VCaP (cell line): ENCODE results near the gene OR51B5.
"Not testable (repeated sequence)": the region's sequence is repeated elsewhere in the genome, so short reads cannot be mapped to it uniquely, and the experiment has no call there.

Source experiments
- H3K27ac ChIP-seq: fragments of 450-650 bp; 2 replicates; pipeline ENCODE4 v1.5.1; 2017
- CTCF ChIP-seq: fragments of 450-650 bp; conservative IDR thresholded peaks from 2 replicates; pipeline ENCODE4 v1.5.1; 2017; ENCODE audit warnings: mild to moderate bottlenecking, moderate library complexity

OR51B5 gene

DNA sequence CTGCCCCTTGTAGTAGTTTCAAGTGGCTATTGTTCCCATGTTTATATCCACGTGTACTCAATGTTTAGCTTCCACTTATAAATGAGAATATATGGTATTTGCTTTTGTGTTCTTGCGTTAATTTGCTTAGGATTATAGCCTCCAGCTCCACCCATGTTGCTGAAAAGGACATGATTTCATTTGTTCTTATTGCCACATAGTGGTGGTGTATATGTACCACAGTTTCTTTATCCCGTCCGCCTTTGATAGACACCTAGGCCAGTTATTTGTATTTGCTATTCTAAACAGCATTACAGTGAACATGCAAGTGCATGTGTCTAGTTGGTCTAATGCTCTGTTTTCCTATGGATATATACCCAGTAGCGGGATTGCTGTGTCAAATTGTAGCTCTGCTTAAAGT is 26.0 kb downstream of the OR51B5 start:
- no peak overlapping the region for H3K27ac ChIP-seq

GRCh38 chr11:5313326-5314023 is 29.8 kb downstream of the OR51B5 start:
- H3K27ac ChIP-seq: not testable (repeated sequence)

More for the DNA sequence above, 26.0 kb downstream of the OR51B5 start:
- no peak for TF ChIP-seq CTCF

- H3K27ac ChIP-seq: no peak overlapping the region
Measured at GRCh38 chr11:5310423-5310822, 32.9 kb downstream of the OR51B5 start.

GRCh38 chr11:5307256-5308019 is 35.9 kb downstream of the OR51B5 start:
- TF ChIP-seq CTCF: no peak

More at GRCh38 chr11:5310423-5310822, 32.9 kb downstream of the OR51B5 start:
- TF ChIP-seq CTCF: no peak

DNA sequence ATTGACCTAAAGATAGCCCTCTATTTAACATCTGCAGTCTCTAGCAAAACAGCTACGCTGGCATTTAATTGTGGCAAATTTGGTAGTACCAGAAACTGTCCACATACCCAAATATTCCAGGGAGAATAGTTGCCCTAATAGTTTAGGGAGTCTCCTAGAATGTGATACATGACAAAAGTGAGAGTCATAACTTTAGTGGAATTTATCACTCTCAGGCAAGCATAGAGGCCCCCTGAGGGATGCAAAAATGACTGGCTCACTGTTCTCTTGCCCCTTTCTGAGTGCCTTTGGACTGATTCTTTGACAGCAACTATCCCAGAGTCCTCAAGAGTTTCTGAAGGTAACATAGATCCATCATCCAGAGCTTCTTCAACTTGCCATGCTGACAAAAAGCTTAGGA is 39.3 kb downstream of the OR51B5 start:
- TF ChIP-seq CTCF: no peak
- H3K27ac ChIP-seq: no peak overlapping the region

More at GRCh38 chr11:5307256-5308019, 35.9 kb downstream of the OR51B5 start:
- H3K27ac ChIP-seq: no peak overlapping the region

GRCh38 chr11:5303626-5304025 is 39.7 kb downstream of the OR51B5 start:
- no peak overlapping the region for H3K27ac ChIP-seq
- no peak for TF ChIP-seq CTCF

- H3K27ac ChIP-seq: no peak within 1 kb of the TSS
- no peak for TF ChIP-seq CTCF
Measured at GRCh38 chr11:5301846-5302245, 41.5 kb downstream of the OR51B5 start, which contains the start of gene OR51B4. OR51B4 (minus strand) TSS chr11:5301946; CDS start chr11:5301946, 0 bp downstream.

DNA sequence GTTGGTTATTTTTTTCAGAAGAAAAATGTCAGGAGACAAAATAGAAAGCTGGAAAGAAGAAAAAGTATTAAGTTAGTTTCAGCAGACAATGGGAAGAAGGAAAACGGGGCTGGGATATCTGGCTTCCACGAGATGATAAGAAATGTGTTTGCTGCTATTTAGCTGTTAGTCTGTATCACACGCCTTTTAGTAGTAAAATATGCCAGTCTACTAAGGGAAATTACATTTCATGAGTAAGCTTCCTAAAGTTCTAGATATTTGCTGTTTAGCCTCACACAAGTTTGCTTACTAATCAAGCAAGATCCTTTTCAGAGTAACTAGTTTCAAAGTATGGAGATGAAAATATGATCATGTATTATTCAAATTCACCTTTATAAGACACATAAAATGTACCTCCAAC is 43.1 kb downstream of the OR51B5 start:
- TF ChIP-seq CTCF: no peak

More for the DNA sequence above, 43.1 kb downstream of the OR51B5 start:
- H3K27ac ChIP-seq: no peak overlapping the region
